Measurements from ENCODE around the gene REEP5. TPM values are rescaled to one million over a fixed set of nuclear protein-coding genes. Genes with fewer than 3 reads are reported as not detected.

Gene REEP5
- total RNA-seq, 1 experiment from 2014 or later, result 49.6 TPM

DNA sequence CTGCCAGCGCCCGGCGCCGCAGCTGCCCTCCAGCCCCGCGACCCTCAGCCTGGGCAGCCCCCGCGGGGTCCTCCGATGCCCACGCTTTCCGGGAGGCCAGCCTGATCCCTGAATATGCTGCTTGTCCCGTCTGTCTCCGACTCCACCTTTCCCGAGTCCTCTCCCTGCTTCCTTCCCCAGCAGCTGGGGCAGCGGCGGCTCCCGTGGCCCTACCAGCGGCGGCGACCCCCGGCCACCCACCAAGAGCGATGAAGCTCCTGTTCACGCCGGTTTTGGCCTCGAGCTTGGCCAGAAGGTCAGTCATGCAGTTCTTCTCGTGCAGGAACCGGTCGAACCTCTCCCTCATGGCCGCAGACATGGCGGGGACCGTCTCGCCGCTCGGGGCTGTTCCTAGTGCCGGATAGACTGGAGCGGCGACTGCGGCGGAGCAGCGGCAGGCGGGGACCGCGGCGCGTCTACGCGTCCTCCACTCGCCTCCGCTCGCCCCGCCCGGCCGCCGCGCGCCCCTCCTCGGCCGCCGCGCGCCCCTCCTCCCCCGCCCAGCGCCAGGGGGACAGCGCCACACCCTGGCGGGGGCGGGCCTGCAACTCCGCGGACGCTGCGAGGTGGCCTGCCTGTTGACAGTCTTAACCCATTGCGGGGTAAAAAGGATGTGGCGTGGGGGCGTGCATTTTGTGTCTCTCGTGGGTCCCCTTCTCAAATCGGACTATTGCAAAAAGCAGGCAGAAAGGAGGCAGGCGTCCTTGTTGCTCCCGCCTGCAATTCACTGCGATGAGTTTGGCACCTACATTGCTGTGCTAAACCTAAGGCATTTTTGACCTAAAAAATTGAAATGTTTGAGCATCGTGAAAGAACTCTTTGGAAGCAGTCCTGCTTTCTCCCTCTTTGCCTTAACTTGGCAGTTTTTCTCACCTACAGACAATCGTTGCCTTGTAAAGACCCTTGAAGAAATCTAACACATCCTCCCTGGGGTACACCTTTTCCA, at the start of gene REEP5 (continued):
- TF ChIP-seq CTCF (IDR thresholded peaks at IDR 0.05), result peak; percentile 76
- TF ChIP-seq, protein P1, sequence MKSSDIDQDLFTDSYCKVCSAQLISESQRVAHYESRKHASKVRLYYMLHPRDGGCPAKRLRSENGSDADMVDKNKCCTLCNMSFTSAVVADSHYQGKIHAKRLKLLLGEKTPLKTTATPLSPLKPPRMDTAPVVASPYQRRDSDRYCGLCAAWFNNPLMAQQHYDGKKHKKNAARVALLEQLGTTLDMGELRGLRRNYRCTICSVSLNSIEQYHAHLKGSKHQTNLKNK (CRISPR knock-in tag; IDR thresholded peaks at IDR 0.05), result no peak
- 0 out of 2 replicates have a peak, but pooled peaks have one; percentile 38 for TF ChIP-seq NR3C1 (CRISPR knock-in tag; conservative IDR thresholded peaks at IDR 0.05; ENCODE audit: low read depth)
- TF ChIP-seq MLX (CRISPR knock-in tag; IDR thresholded peaks at IDR 0.05), result no peak
- no peak; the same call in 1 of the 2 replicates for TF ChIP-seq NR2C2 (CRISPR knock-in tag; IDR thresholded peaks at IDR 0.05)
- TF ChIP-seq ZNF423 (CRISPR knock-in tag; IDR thresholded peaks at IDR 0.05), result no peak
- 0 out of 2 replicates have a peak, but pooled peaks have one; percentile 56 for TF ChIP-seq FOXP1 (CRISPR knock-in tag; IDR thresholded peaks at IDR 0.05; ENCODE audit: borderline replicate concordance)
- TF ChIP-seq HMGA2 (CRISPR knock-in tag; IDR thresholded peaks at IDR 0.05), result no peak
- TF ChIP-seq EMX1 (CRISPR knock-in tag; IDR thresholded peaks at IDR 0.05), result no peak
- TF ChIP-seq ZNF671 (CRISPR knock-in tag; IDR thresholded peaks at IDR 0.05), result no peak
- TF ChIP-seq ZNF232 (CRISPR knock-in tag; IDR thresholded peaks at IDR 0.05), result no peak
- TF ChIP-seq FOXK1 (CRISPR knock-in tag; IDR thresholded peaks at IDR 0.05), result peak; percentile 59; the same call in 1 of the 2 replicates

DNA sequence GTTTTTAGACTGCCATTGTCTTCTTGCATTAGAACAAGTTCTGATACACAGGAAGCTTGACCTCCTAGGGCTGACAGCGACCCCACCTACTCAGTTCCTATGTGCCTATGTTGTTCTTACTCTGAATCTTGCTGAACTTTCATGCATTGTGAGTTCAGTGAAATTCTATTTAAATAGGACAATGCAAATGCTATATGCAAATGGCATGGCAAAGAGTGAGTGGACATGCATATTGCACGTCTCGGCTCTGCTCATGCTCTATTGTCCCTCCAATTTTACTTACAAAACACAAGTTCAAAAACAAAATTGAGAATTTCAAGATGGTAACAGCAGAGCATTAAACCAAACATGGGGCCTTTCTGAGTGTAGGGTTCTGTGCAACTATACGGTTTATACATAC, 49.2 kb upstream of the REEP5 start:
- no peak overlapping the region for H3K4me3 Mint-ChIP-seq
- POLR2A ChIA-PET, result no interaction called here
- no peak for ATAC-seq
- no peaks in the 10 kb centered on the region for H3K27me3 Mint-ChIP-seq (ENCODE audit: low read depth)
- DNase-seq (ENCODE audit: low spot score), result no peak
- CTCF ChIA-PET, result no interaction called here
- H3K9me3 Mint-ChIP-seq, result no peaks in the 10 kb centered on the region
- TF ChIP-seq, protein P2, sequence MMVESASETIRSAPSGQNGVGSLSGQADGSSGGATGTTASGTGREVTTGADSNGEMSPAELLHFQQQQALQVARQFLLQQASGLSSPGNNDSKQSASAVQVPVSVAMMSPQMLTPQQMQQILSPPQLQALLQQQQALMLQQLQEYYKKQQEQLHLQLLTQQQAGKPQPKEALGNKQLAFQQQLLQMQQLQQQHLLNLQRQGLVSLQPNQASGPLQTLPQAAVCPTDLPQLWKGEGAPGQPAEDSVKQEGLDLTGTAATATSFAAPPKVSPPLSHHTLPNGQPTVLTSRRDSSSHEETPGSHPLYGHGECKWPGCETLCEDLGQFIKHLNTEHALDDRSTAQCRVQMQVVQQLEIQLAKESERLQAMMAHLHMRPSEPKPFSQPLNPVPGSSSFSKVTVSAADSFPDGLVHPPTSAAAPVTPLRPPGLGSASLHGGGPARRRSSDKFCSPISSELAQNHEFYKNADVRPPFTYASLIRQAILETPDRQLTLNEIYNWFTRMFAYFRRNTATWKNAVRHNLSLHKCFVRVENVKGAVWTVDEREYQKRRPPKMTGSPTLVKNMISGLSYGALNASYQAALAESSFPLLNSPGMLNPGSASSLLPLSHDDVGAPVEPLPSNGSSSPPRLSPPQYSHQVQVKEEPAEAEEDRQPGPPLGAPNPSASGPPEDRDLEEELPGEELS (CRISPR knock-in tag; IDR thresholded peaks at IDR 0.05), result no peak
- TF ChIP-seq, protein P3, sequence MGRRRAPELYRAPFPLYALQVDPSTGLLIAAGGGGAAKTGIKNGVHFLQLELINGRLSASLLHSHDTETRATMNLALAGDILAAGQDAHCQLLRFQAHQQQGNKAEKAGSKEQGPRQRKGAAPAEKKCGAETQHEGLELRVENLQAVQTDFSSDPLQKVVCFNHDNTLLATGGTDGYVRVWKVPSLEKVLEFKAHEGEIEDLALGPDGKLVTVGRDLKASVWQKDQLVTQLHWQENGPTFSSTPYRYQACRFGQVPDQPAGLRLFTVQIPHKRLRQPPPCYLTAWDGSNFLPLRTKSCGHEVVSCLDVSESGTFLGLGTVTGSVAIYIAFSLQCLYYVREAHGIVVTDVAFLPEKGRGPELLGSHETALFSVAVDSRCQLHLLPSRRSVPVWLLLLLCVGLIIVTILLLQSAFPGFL (CRISPR knock-in tag; IDR thresholded peaks at IDR 0.05; ENCODE audit: borderline replicate concordance), result no peak
- TF ChIP-seq, protein P4, sequence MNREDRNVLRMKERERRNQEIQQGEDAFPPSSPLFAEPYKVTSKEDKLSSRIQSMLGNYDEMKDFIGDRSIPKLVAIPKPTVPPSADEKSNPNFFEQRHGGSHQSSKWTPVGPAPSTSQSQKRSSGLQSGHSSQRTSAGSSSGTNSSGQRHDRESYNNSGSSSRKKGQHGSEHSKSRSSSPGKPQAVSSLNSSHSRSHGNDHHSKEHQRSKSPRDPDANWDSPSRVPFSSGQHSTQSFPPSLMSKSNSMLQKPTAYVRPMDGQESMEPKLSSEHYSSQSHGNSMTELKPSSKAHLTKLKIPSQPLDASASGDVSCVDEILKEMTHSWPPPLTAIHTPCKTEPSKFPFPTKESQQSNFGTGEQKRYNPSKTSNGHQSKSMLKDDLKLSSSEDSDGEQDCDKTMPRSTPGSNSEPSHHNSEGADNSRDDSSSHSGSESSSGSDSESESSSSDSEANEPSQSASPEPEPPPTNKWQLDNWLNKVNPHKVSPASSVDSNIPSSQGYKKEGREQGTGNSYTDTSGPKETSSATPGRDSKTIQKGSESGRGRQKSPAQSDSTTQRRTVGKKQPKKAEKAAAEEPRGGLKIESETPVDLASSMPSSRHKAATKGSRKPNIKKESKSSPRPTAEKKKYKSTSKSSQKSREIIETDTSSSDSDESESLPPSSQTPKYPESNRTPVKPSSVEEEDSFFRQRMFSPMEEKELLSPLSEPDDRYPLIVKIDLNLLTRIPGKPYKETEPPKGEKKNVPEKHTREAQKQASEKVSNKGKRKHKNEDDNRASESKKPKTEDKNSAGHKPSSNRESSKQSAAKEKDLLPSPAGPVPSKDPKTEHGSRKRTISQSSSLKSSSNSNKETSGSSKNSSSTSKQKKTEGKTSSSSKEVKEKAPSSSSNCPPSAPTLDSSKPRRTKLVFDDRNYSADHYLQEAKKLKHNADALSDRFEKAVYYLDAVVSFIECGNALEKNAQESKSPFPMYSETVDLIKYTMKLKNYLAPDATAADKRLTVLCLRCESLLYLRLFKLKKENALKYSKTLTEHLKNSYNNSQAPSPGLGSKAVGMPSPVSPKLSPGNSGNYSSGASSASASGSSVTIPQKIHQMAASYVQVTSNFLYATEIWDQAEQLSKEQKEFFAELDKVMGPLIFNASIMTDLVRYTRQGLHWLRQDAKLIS (CRISPR knock-in tag; IDR thresholded peaks at IDR 0.05; ENCODE audit: borderline replicate concordance), result no peak
- TF ChIP-seq ZNF416 (CRISPR knock-in tag; IDR thresholded peaks at IDR 0.05), result no peak
- TF ChIP-seq, protein P5, sequence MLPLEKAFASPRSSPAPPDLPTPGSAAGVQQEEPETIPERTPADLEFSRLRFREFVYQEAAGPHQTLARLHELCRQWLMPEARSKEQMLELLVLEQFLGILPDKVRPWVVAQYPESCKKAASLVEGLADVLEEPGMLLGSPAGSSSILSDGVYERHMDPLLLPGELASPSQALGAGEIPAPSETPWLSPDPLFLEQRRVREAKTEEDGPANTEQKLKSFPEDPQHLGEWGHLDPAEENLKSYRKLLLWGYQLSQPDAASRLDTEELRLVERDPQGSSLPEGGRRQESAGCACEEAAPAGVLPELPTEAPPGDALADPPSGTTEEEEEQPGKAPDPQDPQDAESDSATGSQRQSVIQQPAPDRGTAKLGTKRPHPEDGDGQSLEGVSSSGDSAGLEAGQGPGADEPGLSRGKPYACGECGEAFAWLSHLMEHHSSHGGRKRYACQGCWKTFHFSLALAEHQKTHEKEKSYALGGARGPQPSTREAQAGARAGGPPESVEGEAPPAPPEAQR (CRISPR knock-in tag; IDR thresholded peaks at IDR 0.05), result no peak
- no peak for TF ChIP-seq RORB (CRISPR knock-in tag; IDR thresholded peaks at IDR 0.05)
- H3K4me1 Mint-ChIP-seq, result peaks cover 43% of the 10 kb centered on the region
- no peaks in the 10 kb centered on the region for H3K36me3 Mint-ChIP-seq
- H3K27ac Mint-ChIP-seq, result no peak overlapping the region

Data from WTC11 (cell line).